M059J (cell line): ENCODE results near the gene SHANK1. TPM values are rescaled to one million over a fixed set of nuclear protein-coding genes. Genes with fewer than 3 reads are reported as not detected.
"Not testable (repeated sequence)": the region's sequence is repeated elsewhere in the genome, so short reads cannot be mapped to it uniquely, and the experiment has no call there.

Source experiments
- DNase-seq: peaks from one replicate; pipeline ENCODE4 v3.0.0-alpha.2; 2012; ENCODE audit warnings: low read depth
- total RNA-seq: library from RNA; depleted of rRNA; stranded (reverse); fragments of >200 nt; shearing (Covaris generic); gene quantifications from 2 replicates; pipeline ENCODE4 v1.2.3, GENCODE V29; 2014; rRNA removed

Gene SHANK1
- total RNA-seq, 1 experiment from 2014 or later = 0.15 TPM

DNA sequence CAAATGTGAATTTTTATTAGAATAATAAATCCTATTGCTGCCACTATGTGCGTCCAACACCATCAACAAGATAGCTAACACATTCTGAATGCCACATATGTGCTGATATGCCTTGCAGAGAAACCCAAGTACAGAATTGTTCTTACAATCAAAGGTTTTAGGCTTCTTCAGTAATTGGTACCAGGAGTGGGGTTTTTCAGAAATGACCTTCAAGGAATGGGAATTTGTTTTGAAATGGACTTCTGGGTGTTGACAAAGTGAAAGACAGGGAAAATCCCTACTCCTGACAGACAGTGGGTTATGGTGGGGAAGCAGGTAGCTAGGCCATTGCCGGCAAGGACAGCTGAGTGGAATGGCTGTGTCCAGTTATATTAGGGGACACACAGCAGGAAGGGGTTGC is 85.6 kb downstream of the SHANK1 start:
- DNase-seq = no peak

DNA sequence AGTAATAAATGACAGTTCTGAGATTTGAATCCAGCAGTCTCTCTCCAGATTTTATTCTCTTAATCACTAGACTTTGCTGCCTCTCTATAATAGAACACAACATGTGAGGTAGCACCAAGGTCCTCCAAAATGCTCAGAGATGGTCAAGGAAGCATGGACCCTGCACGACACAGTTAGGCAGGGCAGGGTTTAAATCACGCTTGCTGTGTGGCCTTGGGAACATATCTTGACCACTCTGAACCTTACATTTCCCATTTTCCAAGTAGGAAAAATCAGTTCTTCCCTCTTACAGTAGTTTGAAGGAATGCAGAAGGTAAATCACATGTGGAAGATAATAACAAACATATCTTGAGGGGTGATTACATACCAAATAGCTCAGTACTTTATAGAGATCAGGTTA is 86.2 kb downstream of the SHANK1 start:
- no peak for DNase-seq

GRCh38 chr19:50632151-50632835 is 87.3 kb downstream of the SHANK1 start:
- DNase-seq = no peak

DNA sequence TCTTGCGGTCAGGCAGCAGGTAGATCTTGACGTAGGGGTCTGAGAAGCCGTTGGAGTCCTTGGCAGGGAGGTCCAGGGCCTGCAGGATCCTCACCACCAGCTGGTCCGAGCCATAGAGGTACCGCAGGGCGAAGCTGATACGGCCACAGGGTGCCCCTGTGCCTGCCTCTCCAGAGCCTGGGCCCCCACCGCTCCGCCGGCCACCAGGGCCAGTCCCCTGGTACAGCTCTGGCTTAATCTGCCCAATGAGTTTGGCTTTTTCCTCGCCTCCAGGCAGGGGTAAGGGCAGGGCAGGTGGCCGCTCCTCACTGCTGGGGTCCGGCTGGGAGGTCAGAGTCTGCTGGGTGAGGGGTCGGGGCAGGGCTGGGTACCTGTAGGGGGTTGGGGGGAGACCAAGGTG is 89.8 kb downstream of the SHANK1 start:
- DNase-seq = no peak

DNA sequence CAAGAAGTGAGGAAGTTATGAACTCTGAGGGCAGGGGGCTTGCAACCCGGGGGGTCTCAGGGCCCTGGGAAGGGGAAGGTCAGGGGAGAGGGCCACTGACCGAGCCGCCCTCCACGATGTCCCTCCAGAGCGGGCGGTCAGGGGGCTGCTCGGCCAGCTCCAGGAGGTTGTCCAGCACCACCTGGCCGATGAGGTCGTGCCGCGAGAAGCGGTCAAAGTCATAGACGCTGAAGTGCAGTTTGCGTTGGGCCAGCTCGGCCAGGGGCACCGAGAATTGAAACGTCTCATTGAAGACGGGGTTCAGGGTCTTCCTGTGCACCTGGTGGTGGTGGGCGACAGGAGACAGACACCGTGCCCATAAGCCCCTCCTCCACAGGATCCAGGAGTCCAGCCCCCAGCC is 90.4 kb downstream of the SHANK1 start:
- DNase-seq = no peak

- no peak for DNase-seq
These were observed 91.1 kb downstream of the SHANK1 start for GRCh38 chr19:50628551-50628950.

GRCh38 chr19:50628146-50628545 is 91.5 kb downstream of the SHANK1 start:
- no peak for DNase-seq

- no peak for DNase-seq
These were observed 92.8 kb downstream of the SHANK1 start for GRCh38 chr19:50626795-50627194.

GRCh38 chr19:50626011-50626410 is 93.6 kb downstream of the SHANK1 start:
- DNase-seq = no peak

DNA sequence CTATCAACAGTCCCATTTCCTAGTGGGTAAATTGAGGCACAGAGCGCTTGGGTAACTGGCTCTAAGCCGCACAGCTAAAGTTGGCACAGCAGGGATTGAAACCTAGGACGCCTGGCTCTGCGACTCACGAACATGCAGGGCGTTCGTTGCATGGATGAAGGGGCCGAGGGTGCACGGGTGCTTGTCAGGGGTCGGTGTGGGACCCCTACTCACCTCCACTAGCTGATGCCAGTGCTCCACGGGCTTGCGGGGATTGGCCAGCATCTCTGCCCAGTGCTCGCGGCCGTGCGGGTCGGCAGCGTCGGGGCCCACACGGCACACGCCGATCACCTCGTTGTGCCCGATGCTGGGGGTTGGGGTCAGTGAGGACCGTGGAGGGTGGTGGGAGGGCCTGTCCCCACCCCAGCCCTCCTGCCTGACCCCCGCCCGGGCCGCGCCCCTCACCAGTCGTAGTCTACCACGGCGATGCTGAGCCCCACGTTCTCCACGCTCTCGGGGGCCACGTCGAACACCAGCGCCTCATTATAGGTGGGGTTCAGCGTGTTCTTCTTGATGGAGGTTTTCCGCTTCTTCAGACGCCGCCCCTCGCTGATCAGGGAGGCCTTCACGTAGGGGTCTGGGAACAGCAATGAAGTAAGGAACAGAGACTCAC is 94.5 kb downstream of the SHANK1 start:
- no peak for DNase-seq

- not testable (repeated sequence) for DNase-seq
These were observed 99.2 kb downstream of the SHANK1 start for GRCh38 chr19:50620394-50620906.

- DNase-seq = not testable (repeated sequence)
These were observed 100.4 kb downstream of the SHANK1 start for GRCh38 chr19:50619184-50619583.

GRCh38 chr19:50618379-50618778 is 101.2 kb downstream of the SHANK1 start:
- DNase-seq = not testable (repeated sequence)

- DNase-seq = not testable (repeated sequence)
These were observed 106.8 kb downstream of the SHANK1 start for GRCh38 chr19:50612504-50613404.

Other genes starting within 250 kb of the SHANK1 start
- 29.2 and 68.1 TPM in 2 replicates for gene EMC10, start 243.3 kb downstream of the SHANK1 start, total RNA-seq
- gene GARIN5A, start 243.0 kb downstream of the SHANK1 start, total RNA-seq = 0.20 and 1.1 TPM in 2 replicates
- gene JOSD2, start 208.6 kb downstream of the SHANK1 start, total RNA-seq = 9.4 and 33.7 TPM in 2 replicates
- gene ASPDH, start 205.9 kb downstream of the SHANK1 start, total RNA-seq = not detected in 2 replicates
- not detected in 2 replicates for gene LRRC4B, start 151.4 kb downstream of the SHANK1 start, total RNA-seq
- gene SYT3, start 79.9 kb downstream of the SHANK1 start, total RNA-seq = not detected in 2 replicates
- 1.0 and 4.9 TPM in 2 replicates for gene C19orf81, start 70.4 kb downstream of the SHANK1 start, total RNA-seq
- 6.1 and 10.0 TPM in 2 replicates for gene CLEC11A, start 3.6 kb upstream of the SHANK1 start, total RNA-seq
- not detected in 2 replicates for gene GPR32, start 50.7 kb upstream of the SHANK1 start, total RNA-seq
- gene ACP4, start 70.6 kb upstream of the SHANK1 start, total RNA-seq = not detected in 2 replicates
- gene KLK1, start 104.0 kb upstream of the SHANK1 start, total RNA-seq = not detected in 2 replicates
- not detected in 2 replicates for gene KLK15, start 113.8 kb upstream of the SHANK1 start, total RNA-seq
- not detected in 2 replicates for gene KLK3, start 135.1 kb upstream of the SHANK1 start, total RNA-seq
- gene KLK2, start 153.6 kb upstream of the SHANK1 start, total RNA-seq = not detected in 2 replicates
- gene KLK4, start 191.6 kb upstream of the SHANK1 start, total RNA-seq = not detected in 2 replicates
- gene KLK5, start 233.2 kb upstream of the SHANK1 start, total RNA-seq = not detected in 2 replicates
- gene KLK6, start 249.8 kb upstream of the SHANK1 start, total RNA-seq = 0.74 TPM in 1 of 2 replicates, not detected in the other